HepG2 (cell line): ENCODE data around the gene LSS.

Experiments used
- DPF2 ChIP-seq: sonication (generic); formaldehyde crosslinking; IDR thresholded peaks from 2 replicates; pipeline ENCODE4 v1.4.0; 2020; ENCODE audit warnings: mild to moderate bottlenecking, low read depth, missing genetic modification reagents, borderline replicate concordance
- EP300 ChIP-seq, 3 experiments: sonication (generic) in 1 of 3; formaldehyde crosslinking in 1 of 3; IDR thresholded peaks; 2 replicates each; pipeline versions ENCODE4 v1.5.1 to v1.6.1; 2011 to 2020; ENCODE audit warnings: low read depth in 2 of 3, low read length in 2 of 3, borderline replicate concordance in 1 of 3, improper control_type of control experiment in 1 of 3, mild to moderate bottlenecking in 1 of 3, missing genetic modification reagents in 1 of 3, moderate library complexity in 1 of 3
- MYC ChIP-seq: sonication (generic); formaldehyde crosslinking; IDR thresholded peaks from 2 replicates; pipeline ENCODE4 v1.9.0; 2021; ENCODE audit warnings: missing genetic modification reagents, borderline replicate concordance
- NFATC3 ChIP-seq: sonication (generic); formaldehyde crosslinking; IDR thresholded peaks from 2 replicates; pipeline ENCODE4 v1.5.1; 2020; ENCODE audit warnings: mild to moderate bottlenecking, missing genetic modification reagents
- POLR2AphosphoS5 ChIP-seq: IDR thresholded peaks from 2 replicates; pipeline ENCODE4 v1.6.1; 2012; ENCODE audit warnings: low read depth, low read length
- SP140L ChIP-seq: sonication (generic); formaldehyde crosslinking; IDR thresholded peaks from 2 replicates; pipeline ENCODE4 v1.4.0; 2020; ENCODE audit warnings: missing genetic modification reagents, borderline replicate concordance
- TCF12 ChIP-seq, 2 experiments: fragments of 450-650 bp in 1 of 2; sonication (generic) in 1 of 2; formaldehyde crosslinking in 1 of 2; IDR thresholded peaks; 2 replicates each; pipeline versions ENCODE4 v1.6.1 to v1.8.0; 2017 to 2022; ENCODE audit warnings: antibody characterized with exemption in 1 of 2, mild to moderate bottlenecking in 1 of 2, missing genetic modification reagents in 1 of 2, moderate library complexity in 1 of 2
- ZBTB8A ChIP-seq: sonication (generic); formaldehyde crosslinking; IDR thresholded peaks from 2 replicates; pipeline ENCODE4 v1.4.0; 2020; ENCODE audit warnings: mild to moderate bottlenecking, low read depth, missing genetic modification reagents, borderline replicate concordance
- TF ChIP-seq, protein P1 (sequence below): sonication (generic); formaldehyde crosslinking; IDR thresholded peaks from 2 replicates; pipeline ENCODE4 v1.4.0; 2020; ENCODE audit warnings: missing genetic modification reagents, borderline replicate concordance
- TF ChIP-seq, protein P2 (sequence below): sonication (generic); formaldehyde crosslinking; IDR thresholded peaks from 2 replicates; pipeline ENCODE4 v1.5.0; 2020; ENCODE audit warnings: missing genetic modification reagents, mild to moderate bottlenecking, borderline replicate concordance
- TF ChIP-seq, protein P3 (sequence below): IDR thresholded peaks from 2 replicates; pipeline ENCODE4 v1.6.1; 2012; ENCODE audit warnings: inconsistent platforms
- TF ChIP-seq, protein P4 (sequence below): sonication (generic); formaldehyde crosslinking; IDR thresholded peaks from 2 replicates; pipeline ENCODE4 v1.5.0; 2020; ENCODE audit warnings: mild to moderate bottlenecking, missing genetic modification reagents, moderate library complexity
- TF ChIP-seq, protein P5 (sequence below): sonication (generic); formaldehyde crosslinking; IDR thresholded peaks from 2 replicates; pipeline ENCODE4 v1.8.0; 2022; ENCODE audit warnings: missing genetic modification reagents, mild to moderate bottlenecking, borderline replicate concordance

DNA sequence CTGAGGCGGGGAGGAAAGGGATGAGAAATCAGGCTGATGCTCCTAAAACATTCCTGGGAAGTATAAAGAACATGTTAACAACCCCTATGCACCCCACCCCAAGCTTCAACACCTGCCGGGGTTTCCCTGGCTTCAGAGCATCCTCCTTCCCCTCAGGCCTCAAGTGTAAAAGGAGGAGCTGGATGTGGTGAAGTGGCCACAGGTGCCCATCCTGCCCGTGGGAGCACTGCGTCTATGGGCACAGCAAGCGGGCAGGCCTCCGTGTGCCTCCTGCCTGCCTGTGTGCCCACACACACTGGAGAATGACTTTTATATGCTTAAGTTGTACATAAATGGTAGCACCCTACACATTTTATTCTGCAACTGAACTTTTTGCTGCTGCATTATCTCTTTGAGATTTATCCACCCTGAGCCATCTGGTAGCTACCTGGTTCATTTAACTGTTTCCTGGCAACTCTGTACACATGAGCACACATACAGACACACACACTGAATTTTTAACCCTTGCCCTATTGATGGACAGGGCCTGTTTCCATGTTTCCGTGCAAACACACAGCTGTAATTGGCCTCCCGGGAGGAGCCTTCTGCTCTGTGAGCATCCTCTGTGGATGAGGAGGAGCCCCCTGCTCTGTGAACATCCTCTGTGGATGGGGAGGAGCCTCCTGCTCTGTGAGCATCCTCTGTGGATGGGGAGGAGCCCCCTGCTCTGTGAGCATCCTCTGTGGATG lies 59.8 kb downstream of the LSS start:
- TF ChIP-seq, protein P1, sequence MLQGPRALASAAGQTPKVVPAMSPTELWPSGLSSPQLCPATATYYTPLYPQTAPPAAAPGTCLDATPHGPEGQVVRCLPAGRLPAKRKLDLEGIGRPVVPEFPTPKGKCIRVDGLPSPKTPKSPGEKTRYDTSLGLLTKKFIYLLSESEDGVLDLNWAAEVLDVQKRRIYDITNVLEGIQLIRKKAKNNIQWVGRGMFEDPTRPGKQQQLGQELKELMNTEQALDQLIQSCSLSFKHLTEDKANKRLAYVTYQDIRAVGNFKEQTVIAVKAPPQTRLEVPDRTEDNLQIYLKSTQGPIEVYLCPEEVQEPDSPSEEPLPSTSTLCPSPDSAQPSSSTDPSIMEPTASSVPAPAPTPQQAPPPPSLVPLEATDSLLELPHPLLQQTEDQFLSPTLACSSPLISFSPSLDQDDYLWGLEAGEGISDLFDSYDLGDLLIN (CRISPR knock-in tag), result no peak
- TF ChIP-seq DPF2, result no peak
- no peak for TF ChIP-seq POLR2AphosphoS5
- TF ChIP-seq, protein P2, sequence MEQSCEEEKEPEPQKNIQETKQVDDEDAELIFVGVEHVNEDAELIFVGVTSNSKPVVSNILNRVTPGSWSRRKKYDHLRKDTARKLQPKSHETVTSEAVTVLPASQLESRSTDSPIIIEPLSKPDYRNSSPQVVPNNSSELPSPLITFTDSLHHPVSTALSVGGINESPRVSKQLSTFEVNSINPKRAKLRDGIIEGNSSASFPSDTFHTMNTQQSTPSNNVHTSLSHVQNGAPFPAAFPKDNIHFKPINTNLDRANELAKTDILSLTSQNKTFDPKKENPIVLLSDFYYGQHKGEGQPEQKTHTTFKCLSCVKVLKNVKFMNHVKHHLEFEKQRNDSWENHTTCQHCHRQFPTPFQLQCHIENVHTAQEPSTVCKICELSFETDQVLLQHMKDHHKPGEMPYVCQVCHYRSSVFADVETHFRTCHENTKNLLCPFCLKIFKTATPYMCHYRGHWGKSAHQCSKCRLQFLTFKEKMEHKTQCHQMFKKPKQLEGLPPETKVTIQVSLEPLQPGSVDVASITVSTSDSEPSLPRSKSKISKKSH (CRISPR knock-in tag), result no peak
- TF ChIP-seq EP300 (IDR thresholded peaks at IDR 0.05; ENCODE audit: low read depth in 2 of 2, low read length in 2 of 2), result no peak
- TF ChIP-seq EP300 (CRISPR knock-in tag; IDR thresholded peaks at IDR 0.05; ENCODE audit: borderline replicate concordance), result no peak
- TF ChIP-seq, protein P3, sequence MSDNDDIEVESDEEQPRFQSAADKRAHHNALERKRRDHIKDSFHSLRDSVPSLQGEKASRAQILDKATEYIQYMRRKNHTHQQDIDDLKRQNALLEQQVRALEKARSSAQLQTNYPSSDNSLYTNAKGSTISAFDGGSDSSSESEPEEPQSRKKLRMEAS, result no peak
- TF ChIP-seq NFATC3, result no peak
- TF ChIP-seq, protein P4, sequence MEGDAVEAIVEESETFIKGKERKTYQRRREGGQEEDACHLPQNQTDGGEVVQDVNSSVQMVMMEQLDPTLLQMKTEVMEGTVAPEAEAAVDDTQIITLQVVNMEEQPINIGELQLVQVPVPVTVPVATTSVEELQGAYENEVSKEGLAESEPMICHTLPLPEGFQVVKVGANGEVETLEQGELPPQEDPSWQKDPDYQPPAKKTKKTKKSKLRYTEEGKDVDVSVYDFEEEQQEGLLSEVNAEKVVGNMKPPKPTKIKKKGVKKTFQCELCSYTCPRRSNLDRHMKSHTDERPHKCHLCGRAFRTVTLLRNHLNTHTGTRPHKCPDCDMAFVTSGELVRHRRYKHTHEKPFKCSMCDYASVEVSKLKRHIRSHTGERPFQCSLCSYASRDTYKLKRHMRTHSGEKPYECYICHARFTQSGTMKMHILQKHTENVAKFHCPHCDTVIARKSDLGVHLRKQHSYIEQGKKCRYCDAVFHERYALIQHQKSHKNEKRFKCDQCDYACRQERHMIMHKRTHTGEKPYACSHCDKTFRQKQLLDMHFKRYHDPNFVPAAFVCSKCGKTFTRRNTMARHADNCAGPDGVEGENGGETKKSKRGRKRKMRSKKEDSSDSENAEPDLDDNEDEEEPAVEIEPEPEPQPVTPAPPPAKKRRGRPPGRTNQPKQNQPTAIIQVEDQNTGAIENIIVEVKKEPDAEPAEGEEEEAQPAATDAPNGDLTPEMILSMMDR (CRISPR knock-in tag), result no peak
- TF ChIP-seq ZBTB8A, result no peak
- no peak for TF ChIP-seq TCF12 (IDR thresholded peaks at IDR 0.05)
- no peak for TF ChIP-seq TCF12 (CRISPR knock-in tag; IDR thresholded peaks at IDR 0.05)
- TF ChIP-seq, protein P5, sequence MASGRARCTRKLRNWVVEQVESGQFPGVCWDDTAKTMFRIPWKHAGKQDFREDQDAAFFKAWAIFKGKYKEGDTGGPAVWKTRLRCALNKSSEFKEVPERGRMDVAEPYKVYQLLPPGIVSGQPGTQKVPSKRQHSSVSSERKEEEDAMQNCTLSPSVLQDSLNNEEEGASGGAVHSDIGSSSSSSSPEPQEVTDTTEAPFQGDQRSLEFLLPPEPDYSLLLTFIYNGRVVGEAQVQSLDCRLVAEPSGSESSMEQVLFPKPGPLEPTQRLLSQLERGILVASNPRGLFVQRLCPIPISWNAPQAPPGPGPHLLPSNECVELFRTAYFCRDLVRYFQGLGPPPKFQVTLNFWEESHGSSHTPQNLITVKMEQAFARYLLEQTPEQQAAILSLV (CRISPR knock-in tag), result no peak
- no peak for TF ChIP-seq SP140L (CRISPR knock-in tag)
- no peak for TF ChIP-seq MYC (CRISPR knock-in tag)
